ENCODE data around the gene CREBBP. TPM values are rescaled to one million over a fixed set of nuclear protein-coding genes. Genes with fewer than 3 reads are reported as not detected.

Gene CREBBP
- polyA plus RNA-seq, 1 of the 3 experiments (the other 2 are of a cell fraction), result 5.7 TPM

DNA sequence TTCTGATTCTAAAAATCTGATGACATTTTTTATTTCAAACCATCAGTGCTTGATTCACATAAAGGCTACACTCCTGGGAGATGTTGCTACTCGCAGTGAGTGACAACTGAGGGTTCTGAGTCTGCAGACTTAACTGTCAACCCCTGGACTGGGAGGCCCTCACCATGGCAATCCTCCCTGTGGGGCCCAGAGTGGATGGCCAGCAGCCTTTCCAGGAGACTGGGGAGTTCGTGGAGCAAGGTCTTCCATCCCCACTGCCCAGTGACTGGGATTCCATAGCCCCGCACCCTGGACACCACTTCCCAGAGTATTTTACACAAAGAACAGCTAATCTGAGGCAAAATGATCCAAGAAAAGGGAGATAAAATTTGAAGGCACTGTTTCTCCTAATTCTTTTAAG is 59.3 kb downstream of the CREBBP start:
- no peak overlapping the region for H2AFZ ChIP-seq (ENCODE audit: low read depth)
- DNase-seq, result no peak
- H3K9ac ChIP-seq, result no peak overlapping the region
- peaks cover 99% of the 10 kb centered on the region for H4K20me1 ChIP-seq (ENCODE audit: insufficient read depth)
- no peak overlapping the region for H3K4me2 ChIP-seq
- H3K79me2 ChIP-seq (ENCODE audit: insufficient read depth), result peaks cover 97% of the 10 kb centered on the region
- no peaks in the 10 kb centered on the region for H3K9me3 ChIP-seq
- H3K4me3 ChIP-seq (ENCODE audit: low read depth in 2 of 2, low read length in 1 of 2), result no peak overlapping the region
- H3F3A ChIP-seq (replicated peaks; ENCODE audit: insufficient read depth), result peaks cover 16% of the 10 kb centered on the region
- TF ChIP-seq SMC3 (IDR thresholded peaks at IDR 0.05; ENCODE audit: low read depth, low read length) (no peak), GABPA (IDR thresholded peaks at IDR 0.05; ENCODE audit: low read depth) (no peak), RAD21 (IDR thresholded peaks at IDR 0.05; ENCODE audit: low read length) (no peak), NRF1 (IDR thresholded peaks at IDR 0.05; ENCODE audit: low read depth, low read length) (no peak), EP300 (IDR thresholded peaks at IDR 0.05; ENCODE audit: borderline replicate concordance in 1 of 2, low read depth in 1 of 2, low read length in 1 of 2) (no peak)
- TF ChIP-seq, protein P1, sequence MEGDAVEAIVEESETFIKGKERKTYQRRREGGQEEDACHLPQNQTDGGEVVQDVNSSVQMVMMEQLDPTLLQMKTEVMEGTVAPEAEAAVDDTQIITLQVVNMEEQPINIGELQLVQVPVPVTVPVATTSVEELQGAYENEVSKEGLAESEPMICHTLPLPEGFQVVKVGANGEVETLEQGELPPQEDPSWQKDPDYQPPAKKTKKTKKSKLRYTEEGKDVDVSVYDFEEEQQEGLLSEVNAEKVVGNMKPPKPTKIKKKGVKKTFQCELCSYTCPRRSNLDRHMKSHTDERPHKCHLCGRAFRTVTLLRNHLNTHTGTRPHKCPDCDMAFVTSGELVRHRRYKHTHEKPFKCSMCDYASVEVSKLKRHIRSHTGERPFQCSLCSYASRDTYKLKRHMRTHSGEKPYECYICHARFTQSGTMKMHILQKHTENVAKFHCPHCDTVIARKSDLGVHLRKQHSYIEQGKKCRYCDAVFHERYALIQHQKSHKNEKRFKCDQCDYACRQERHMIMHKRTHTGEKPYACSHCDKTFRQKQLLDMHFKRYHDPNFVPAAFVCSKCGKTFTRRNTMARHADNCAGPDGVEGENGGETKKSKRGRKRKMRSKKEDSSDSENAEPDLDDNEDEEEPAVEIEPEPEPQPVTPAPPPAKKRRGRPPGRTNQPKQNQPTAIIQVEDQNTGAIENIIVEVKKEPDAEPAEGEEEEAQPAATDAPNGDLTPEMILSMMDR (IDR thresholded peaks at IDR 0.05), result no peak
- TF ChIP-seq, protein P2, sequence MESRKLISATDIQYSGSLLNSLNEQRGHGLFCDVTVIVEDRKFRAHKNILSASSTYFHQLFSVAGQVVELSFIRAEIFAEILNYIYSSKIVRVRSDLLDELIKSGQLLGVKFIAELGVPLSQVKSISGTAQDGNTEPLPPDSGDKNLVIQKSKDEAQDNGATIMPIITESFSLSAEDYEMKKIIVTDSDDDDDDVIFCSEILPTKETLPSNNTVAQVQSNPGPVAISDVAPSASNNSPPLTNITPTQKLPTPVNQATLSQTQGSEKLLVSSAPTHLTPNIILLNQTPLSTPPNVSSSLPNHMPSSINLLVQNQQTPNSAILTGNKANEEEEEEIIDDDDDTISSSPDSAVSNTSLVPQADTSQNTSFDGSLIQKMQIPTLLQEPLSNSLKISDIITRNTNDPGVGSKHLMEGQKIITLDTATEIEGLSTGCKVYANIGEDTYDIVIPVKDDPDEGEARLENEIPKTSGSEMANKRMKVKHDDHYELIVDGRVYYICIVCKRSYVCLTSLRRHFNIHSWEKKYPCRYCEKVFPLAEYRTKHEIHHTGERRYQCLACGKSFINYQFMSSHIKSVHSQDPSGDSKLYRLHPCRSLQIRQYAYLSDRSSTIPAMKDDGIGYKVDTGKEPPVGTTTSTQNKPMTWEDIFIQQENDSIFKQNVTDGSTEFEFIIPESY (IDR thresholded peaks at IDR 0.05; ENCODE audit: borderline replicate concordance, low read depth), result no peak
- ChIA-PET CTCF (no interaction called here), POLR2A (no interaction called here)
- no peaks in the 10 kb centered on the region for H3K36me3 ChIP-seq (replicated peaks in 1 of 2; ENCODE audit: control insufficient read depth in 1 of 2, insufficient read depth in 2 of 2, low read length in 1 of 2)
- H3K27ac ChIP-seq (ENCODE audit: low read depth in 2 of 2, low read length in 1 of 2), result no peak overlapping the region
- H3K9me2 ChIP-seq, result no peaks in the 10 kb centered on the region
- WGBS (ENCODE audit: low lambda C conversion rate), result 95% methylated on average over 3 of the region's 3 CpGs
- no peaks in the 10 kb centered on the region for H3K27me3 ChIP-seq (ENCODE audit: insufficient read depth)
- peaks cover 46 to 60% of the 10 kb centered on the region in 2 experiments for H3K4me1 ChIP-seq (ENCODE audit: control insufficient read depth in 1 of 2, insufficient read depth in 2 of 2, low read depth in 1 of 2, low read length in 1 of 2)

- H3F3A ChIP-seq (replicated peaks; ENCODE audit: insufficient read depth), result peaks cover 16% of the 10 kb centered on the region
- no peak overlapping the region for H2AFZ ChIP-seq (ENCODE audit: low read depth)
- ChIA-PET CTCF (interaction anchor here (0.6 to 1.2 kb wide), 2 partner anchors 38 to 39 kb away, joined by 3 read pairs; no protein-coding TSS in a partner anchor), POLR2A (interaction anchor here (1.0 kb wide), 1 partner anchor 53 kb away, joined by 3 read pairs; no protein-coding TSS in a partner anchor)
- no peaks in the 10 kb centered on the region for H3K9me3 ChIP-seq
- H3K9me2 ChIP-seq, result no peaks in the 10 kb centered on the region
- 31% methylated on average over 8 of the region's 8 CpGs for WGBS (ENCODE audit: low lambda C conversion rate)
- peak overlapping the region; percentile 67 to 69 for H3K27ac ChIP-seq (ENCODE audit: low read depth in 2 of 2, low read length in 1 of 2)
- no peaks in the 10 kb centered on the region for H3K36me3 ChIP-seq (replicated peaks in 1 of 2; ENCODE audit: control insufficient read depth in 1 of 2, insufficient read depth in 2 of 2, low read length in 1 of 2)
- no peaks in the 10 kb centered on the region for H3K27me3 ChIP-seq (ENCODE audit: insufficient read depth)
- H3K9ac ChIP-seq, result no peak overlapping the region
- DNase-seq, result peak; percentile 79
- peaks cover 99% of the 10 kb centered on the region for H4K20me1 ChIP-seq (ENCODE audit: insufficient read depth)
- peak overlapping the region; percentile 38 for H3K4me2 ChIP-seq
- H3K4me3 ChIP-seq (ENCODE audit: low read depth in 2 of 2, low read length in 1 of 2), result peak overlapping the region in 1 of 2 experiments; percentile 12; a peak in 1 of 4 replicates
- peaks cover 35 to 56% of the 10 kb centered on the region in 2 experiments for H3K4me1 ChIP-seq (ENCODE audit: control insufficient read depth in 1 of 2, insufficient read depth in 2 of 2, low read depth in 1 of 2, low read length in 1 of 2)
- H3K79me2 ChIP-seq (ENCODE audit: insufficient read depth), result peaks cover 97% of the 10 kb centered on the region
- TF ChIP-seq POLR2AphosphoS5 (IDR thresholded peaks at IDR 0.05; ENCODE audit: low read depth, low read length), result peak; percentile 76; the same call in 1 of the 2 replicates
- TF ChIP-seq MXI1 (IDR thresholded peaks at IDR 0.05; ENCODE audit: low read depth, low read length), result peak; percentile 80
- peak; percentile 47; the same call in 1 of the 2 replicates for TF ChIP-seq GATA2 (CRISPR knock-in tag; IDR thresholded peaks at IDR 0.05)
- no peak for TF ChIP-seq FOXM1 (IDR thresholded peaks at IDR 0.05; ENCODE audit: low read depth)
- peak; percentile 37; the same call in 1 of the 2 replicates for TF ChIP-seq JUND (IDR thresholded peaks at IDR 0.05)
- peak; percentile 75 for TF ChIP-seq PBX3 (IDR thresholded peaks at IDR 0.05)
- TF ChIP-seq NFIC (IDR thresholded peaks at IDR 0.05; ENCODE audit: borderline replicate concordance), result peak; percentile 100
- peak; percentile 32; the same call in 1 of the 2 replicates for TF ChIP-seq FOSL2 (IDR thresholded peaks at IDR 0.05; ENCODE audit: borderline replicate concordance, low read depth)
- TF ChIP-seq, protein P3, sequence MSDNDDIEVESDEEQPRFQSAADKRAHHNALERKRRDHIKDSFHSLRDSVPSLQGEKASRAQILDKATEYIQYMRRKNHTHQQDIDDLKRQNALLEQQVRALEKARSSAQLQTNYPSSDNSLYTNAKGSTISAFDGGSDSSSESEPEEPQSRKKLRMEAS (IDR thresholded peaks at IDR 0.05; ENCODE audit: low read depth), result peak; percentile 35; the same call in 1 of the 2 replicates
- peak; percentile 67 for TF ChIP-seq FOXJ3 (CRISPR knock-in tag; IDR thresholded peaks at IDR 0.05)
- TF ChIP-seq SIN3A (IDR thresholded peaks at IDR 0.05; ENCODE audit: borderline replicate concordance, low read depth, low read length), result peak; percentile 47; the same call in 1 of the 2 replicates
- peak; percentile 70 for TF ChIP-seq RCOR1 (IDR thresholded peaks at IDR 0.05; ENCODE audit: low read length)
- TF ChIP-seq MEF2A (IDR thresholded peaks at IDR 0.05; ENCODE audit: borderline replicate concordance, low read depth), result no peak
- no peak for TF ChIP-seq RAD21 (IDR thresholded peaks at IDR 0.05; ENCODE audit: low read length)
- 0 out of 4 replicates have a peak, but pooled peaks of 1 of the 2 experiments have one; percentile 51 for TF ChIP-seq EP300 (IDR thresholded peaks at IDR 0.05; ENCODE audit: borderline replicate concordance in 1 of 2, low read depth in 1 of 2, low read length in 1 of 2)
- no peak for TF ChIP-seq RXRA (IDR thresholded peaks at IDR 0.05; ENCODE audit: borderline replicate concordance, low read depth)
- peak; percentile 92 for TF ChIP-seq TCF12 (IDR thresholded peaks at IDR 0.05)
Measured at GRCh38 chr16:3819746-3820724, 60.5 kb downstream of the CREBBP start.
